T-helper 2 cell treated with Interferon-gamma antibody and Interleukin-4, amounts not matched to agents 5 μg/mL and 100 μg/mL, for 36 hours (primary cell): ENCODE data around the gene ZYG11A.
"Not testable (repeated sequence)": the region's sequence is repeated elsewhere in the genome, so short reads cannot be mapped to it uniquely, and the experiment has no call there.

ENCODE experiments used
- DNase-seq: peaks from one replicate; pipeline ENCODE4 v3.0.0; 2021; ENCODE audit warnings: low spot score
- H3K27ac Mint-ChIP-seq: one replicate; pipeline ENCODE4 v1.8.0; 2021; ENCODE audit warnings: mild to moderate bottlenecking, mixed read lengths
- H3K27me3 Mint-ChIP-seq: one replicate; pipeline ENCODE4 v1.8.0; 2021; ENCODE audit warnings: low read depth, mixed read lengths
- H3K36me3 Mint-ChIP-seq: one replicate; pipeline ENCODE4 v1.8.0; 2021; ENCODE audit warnings: low read depth, mixed read lengths
- H3K4me1 Mint-ChIP-seq: one replicate; pipeline ENCODE4 v1.8.0; 2021; ENCODE audit warnings: low read depth, mixed read lengths
- H3K4me3 Mint-ChIP-seq: one replicate; pipeline ENCODE4 v1.8.0; 2022; ENCODE audit warnings: mild to moderate bottlenecking, moderate library complexity, mixed read lengths
- H3K9me3 Mint-ChIP-seq: one replicate; pipeline ENCODE4 v1.8.0; 2021; ENCODE audit warnings: mixed read lengths

ZYG11A gene

GRCh38 chr1:52852854-52853253, 10.3 kb downstream of the ZYG11A start:
- no peaks in the 10 kb centered on the region for H3K4me1 Mint-ChIP-seq
- no peaks in the 10 kb centered on the region for H3K36me3 Mint-ChIP-seq
- H3K27ac Mint-ChIP-seq, result no peak overlapping the region
- no peaks in the 10 kb centered on the region for H3K9me3 Mint-ChIP-seq
- no peak for DNase-seq
- peaks cover 2% of the 10 kb centered on the region for H3K27me3 Mint-ChIP-seq
- H3K4me3 Mint-ChIP-seq, result no peak overlapping the region

- Mint-ChIP-seq H3K27ac (no peak overlapping the region), H3K9me3 (no peaks in the 10 kb centered on the region), H3K27me3 (no peaks in the 10 kb centered on the region), H3K4me3 (no peak overlapping the region), H3K4me1 (no peaks in the 10 kb centered on the region), H3K36me3 (no peaks in the 10 kb centered on the region)
- no peak for DNase-seq
Observed at GRCh38 chr1:52855584-52855983, 13.0 kb downstream of the ZYG11A start.

- Mint-ChIP-seq H3K36me3 (no peaks in the 10 kb centered on the region), H3K27ac (no peak overlapping the region), H3K27me3 (no peaks in the 10 kb centered on the region), H3K4me1 (no peaks in the 10 kb centered on the region), H3K9me3 (no peaks in the 10 kb centered on the region), H3K4me3 (no peak overlapping the region)
- no peak for DNase-seq
Observed at GRCh38 chr1:52856026-52856425, 13.5 kb downstream of the ZYG11A start.

GRCh38 chr1:52857443-52857842, 14.9 kb downstream of the ZYG11A start:
- H3K36me3 Mint-ChIP-seq, result no peaks in the 10 kb centered on the region
- no peak for DNase-seq
- H3K4me3 Mint-ChIP-seq, result no peak overlapping the region
- no peaks in the 10 kb centered on the region for H3K27me3 Mint-ChIP-seq
- no peaks in the 10 kb centered on the region for H3K9me3 Mint-ChIP-seq
- no peaks in the 10 kb centered on the region for H3K4me1 Mint-ChIP-seq
- H3K27ac Mint-ChIP-seq, result no peak overlapping the region

GRCh38 chr1:52862666-52863458, 20.3 kb downstream of the ZYG11A start:
- no peak for DNase-seq
- Mint-ChIP-seq H3K36me3 (no peaks in the 10 kb centered on the region), H3K4me3 (no peak overlapping the region), H3K27ac (no peak overlapping the region), H3K27me3 (no peaks in the 10 kb centered on the region), H3K4me1 (no peaks in the 10 kb centered on the region), H3K9me3 (no peaks in the 10 kb centered on the region)

GRCh38 chr1:52867087-52867863, 24.7 kb downstream of the ZYG11A start:
- no peaks in the 10 kb centered on the region for H3K36me3 Mint-ChIP-seq
- no peak overlapping the region for H3K27ac Mint-ChIP-seq

GRCh38 chr1:52869727-52870126, 27.2 kb downstream of the ZYG11A start:
- H3K9me3 Mint-ChIP-seq, H3K36me3 Mint-ChIP-seq, H3K27me3 Mint-ChIP-seq, H3K4me1 Mint-ChIP-seq, DNase-seq, H3K27ac Mint-ChIP-seq, H3K4me3 Mint-ChIP-seq: not testable (repeated sequence)

More at GRCh38 chr1:52867087-52867863, 24.7 kb downstream of the ZYG11A start:
- Mint-ChIP-seq H3K4me3 (no peak overlapping the region), H3K9me3 (no peaks in the 10 kb centered on the region), H3K27me3 (no peaks in the 10 kb centered on the region), H3K4me1 (no peaks in the 10 kb centered on the region)
- DNase-seq, result no peak

- Mint-ChIP-seq H3K36me3 (no peaks in the 10 kb centered on the region), H3K4me3 (no peak overlapping the region), H3K4me1 (no peaks in the 10 kb centered on the region), H3K27ac (no peak overlapping the region), H3K27me3 (no peaks in the 10 kb centered on the region), H3K9me3 (no peaks in the 10 kb centered on the region)
- no peak for DNase-seq
Observed at GRCh38 chr1:52876843-52877242, 34.3 kb downstream of the ZYG11A start.

GRCh38 chr1:52877554-52877953, 35.0 kb downstream of the ZYG11A start:
- Mint-ChIP-seq H3K4me1 (no peaks in the 10 kb centered on the region), H3K36me3 (no peaks in the 10 kb centered on the region)

GRCh38 chr1:52880206-52880605, 37.6 kb downstream of the ZYG11A start:
- H3K27me3 Mint-ChIP-seq, result no peaks in the 10 kb centered on the region
- H3K4me1 Mint-ChIP-seq, result no peaks in the 10 kb centered on the region
- H3K27ac Mint-ChIP-seq, result no peak overlapping the region
- no peak for DNase-seq
- H3K4me3 Mint-ChIP-seq, result no peak overlapping the region
- no peaks in the 10 kb centered on the region for H3K36me3 Mint-ChIP-seq
- no peaks in the 10 kb centered on the region for H3K9me3 Mint-ChIP-seq

More at GRCh38 chr1:52877554-52877953, 35.0 kb downstream of the ZYG11A start:
- H3K27ac Mint-ChIP-seq, result no peak overlapping the region
- no peak for DNase-seq
- H3K27me3 Mint-ChIP-seq, result no peaks in the 10 kb centered on the region
- no peaks in the 10 kb centered on the region for H3K9me3 Mint-ChIP-seq
- no peak overlapping the region for H3K4me3 Mint-ChIP-seq

- H3K27me3 Mint-ChIP-seq, result no peaks in the 10 kb centered on the region
- H3K9me3 Mint-ChIP-seq, result no peaks in the 10 kb centered on the region
- no peaks in the 10 kb centered on the region for H3K36me3 Mint-ChIP-seq
- H3K4me1 Mint-ChIP-seq, result no peaks in the 10 kb centered on the region
- no peak overlapping the region for H3K27ac Mint-ChIP-seq
- no peak for DNase-seq
- no peak overlapping the region for H3K4me3 Mint-ChIP-seq
Observed at GRCh38 chr1:52887483-52887882, 44.9 kb downstream of the ZYG11A start.

GRCh38 chr1:52892424-52893215, 50.1 kb downstream of the ZYG11A start:
- no peak for DNase-seq
- Mint-ChIP-seq H3K27ac (no peak overlapping the region), H3K36me3 (no peaks in the 10 kb centered on the region), H3K4me3 (no peak overlapping the region), H3K4me1 (no peaks in the 10 kb centered on the region), H3K27me3 (no peaks in the 10 kb centered on the region), H3K9me3 (no peaks in the 10 kb centered on the region)

GRCh38 chr1:52899445-52899894, 56.9 kb downstream of the ZYG11A start:
- no peak for DNase-seq
- H3K4me3 Mint-ChIP-seq, result no peak overlapping the region
- no peaks in the 10 kb centered on the region for H3K9me3 Mint-ChIP-seq
- H3K36me3 Mint-ChIP-seq, result no peaks in the 10 kb centered on the region
- H3K27me3 Mint-ChIP-seq, result no peaks in the 10 kb centered on the region
- no peak overlapping the region for H3K27ac Mint-ChIP-seq
- no peaks in the 10 kb centered on the region for H3K4me1 Mint-ChIP-seq

- Mint-ChIP-seq H3K27me3 (no peaks in the 10 kb centered on the region), H3K27ac (no peak overlapping the region), H3K9me3 (no peaks in the 10 kb centered on the region), H3K4me3 (no peak overlapping the region), H3K4me1 (peaks cover 2% of the 10 kb centered on the region), H3K36me3 (no peaks in the 10 kb centered on the region)
- DNase-seq, result no peak
Observed at GRCh38 chr1:52900402-52900801, 57.8 kb downstream of the ZYG11A start.
